ENCODE measurements around the gene PPP1R3F.

The PPP1R3F gene

DNA sequence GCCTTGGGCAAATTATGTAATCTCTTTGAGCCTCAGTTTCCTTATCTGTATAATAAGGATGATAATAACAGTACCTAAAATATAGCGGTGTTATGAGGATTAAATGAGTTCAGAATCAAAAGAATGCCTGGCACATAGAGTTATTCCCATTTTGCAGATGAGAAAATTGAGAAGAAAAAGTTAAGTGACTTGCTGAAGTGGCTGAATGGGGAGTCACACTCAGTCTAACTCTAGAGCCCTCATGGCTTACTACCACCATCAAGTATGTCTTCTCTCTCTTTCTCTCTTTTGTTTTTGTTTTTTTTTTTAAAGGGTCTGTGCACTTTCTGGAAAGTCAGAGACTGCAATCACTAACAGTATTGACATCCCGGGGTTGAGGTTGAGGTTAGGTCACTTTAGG is 37.1 kb upstream of the PPP1R3F start:
- no peak overlapping the region for H3K9ac ChIP-seq (ENCODE audit: low read depth, low read length, poor library complexity, severe bottlenecking)
- H4K20me1 ChIP-seq (ENCODE audit: insufficient read depth, low read length, poor library complexity, severe bottlenecking), result no peaks in the 10 kb centered on the region
- no peaks in the 10 kb centered on the region for H3K36me3 ChIP-seq (ENCODE audit: insufficient read depth, low read length)
- H3K4me2 ChIP-seq (ENCODE audit: low read depth, low read length, poor library complexity, severe bottlenecking), result no peak overlapping the region
- H3F3A ChIP-seq (ENCODE audit: low read depth), result no peaks in the 10 kb centered on the region
- H2AFZ ChIP-seq (ENCODE audit: low read length), result no peak overlapping the region
- H3K79me2 ChIP-seq (ENCODE audit: insufficient read depth, low read length), result peaks cover 5% of the 10 kb centered on the region; the same call in 1 of the 2 replicates
- no peaks in the 10 kb centered on the region for H3K27me3 ChIP-seq (ENCODE audit: insufficient read depth, low read length, poor library complexity, severe bottlenecking)
- TF ChIP-seq, protein P1, sequence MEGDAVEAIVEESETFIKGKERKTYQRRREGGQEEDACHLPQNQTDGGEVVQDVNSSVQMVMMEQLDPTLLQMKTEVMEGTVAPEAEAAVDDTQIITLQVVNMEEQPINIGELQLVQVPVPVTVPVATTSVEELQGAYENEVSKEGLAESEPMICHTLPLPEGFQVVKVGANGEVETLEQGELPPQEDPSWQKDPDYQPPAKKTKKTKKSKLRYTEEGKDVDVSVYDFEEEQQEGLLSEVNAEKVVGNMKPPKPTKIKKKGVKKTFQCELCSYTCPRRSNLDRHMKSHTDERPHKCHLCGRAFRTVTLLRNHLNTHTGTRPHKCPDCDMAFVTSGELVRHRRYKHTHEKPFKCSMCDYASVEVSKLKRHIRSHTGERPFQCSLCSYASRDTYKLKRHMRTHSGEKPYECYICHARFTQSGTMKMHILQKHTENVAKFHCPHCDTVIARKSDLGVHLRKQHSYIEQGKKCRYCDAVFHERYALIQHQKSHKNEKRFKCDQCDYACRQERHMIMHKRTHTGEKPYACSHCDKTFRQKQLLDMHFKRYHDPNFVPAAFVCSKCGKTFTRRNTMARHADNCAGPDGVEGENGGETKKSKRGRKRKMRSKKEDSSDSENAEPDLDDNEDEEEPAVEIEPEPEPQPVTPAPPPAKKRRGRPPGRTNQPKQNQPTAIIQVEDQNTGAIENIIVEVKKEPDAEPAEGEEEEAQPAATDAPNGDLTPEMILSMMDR (conservative IDR thresholded peaks at IDR 0.05; ENCODE audit: low read length), result no peak
- no peak for TF ChIP-seq EZH2phosphoT487 (IDR thresholded peaks at IDR 0.05; ENCODE audit: borderline replicate concordance)
- no peak overlapping the region for H3K4me3 ChIP-seq (ENCODE audit: low read length, poor library complexity, severe bottlenecking)
- no peaks in the 10 kb centered on the region for H3K4me1 ChIP-seq (ENCODE audit: insufficient read depth, low read length, poor library complexity, severe bottlenecking)
- no peaks in the 10 kb centered on the region for H3K9me2 ChIP-seq (replicated peaks; ENCODE audit: low read depth, low read length)
- no peaks in the 10 kb centered on the region for H3K9me3 ChIP-seq (ENCODE audit: insufficient read depth, low read depth, low read length)

DNA sequence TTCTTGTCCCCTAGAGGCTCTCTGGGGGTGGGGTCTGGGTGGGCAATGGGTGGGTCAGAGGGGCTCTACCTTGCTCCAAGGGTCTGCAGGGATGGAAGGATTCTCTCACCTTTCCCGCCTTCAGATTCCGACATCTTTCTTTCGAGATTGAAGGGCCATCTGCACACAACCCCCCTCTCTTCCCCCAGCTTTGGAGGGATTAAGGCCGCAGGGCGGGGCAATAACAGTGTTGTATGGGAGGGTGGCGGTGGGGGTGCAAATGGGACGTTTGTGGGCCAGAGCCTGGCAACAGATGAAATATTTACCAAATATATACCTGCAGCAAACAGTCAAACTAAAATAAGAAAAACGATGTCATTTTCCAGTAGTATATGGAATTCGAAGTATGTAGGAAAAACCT is 36.4 kb upstream of the PPP1R3F start, which contains the start of gene CACNA1F:
Gene CACNA1F (minus strand): TSS at position 165 of the 400 bp plus-strand sequence. CDS start 31 bp downstream, at position 134.
- Histone ChIP-seq H3K36me3 (ENCODE audit: insufficient read depth, low read length) (no peaks in the 10 kb centered on the region), H3K9me3 (ENCODE audit: insufficient read depth, low read depth, low read length) (no peaks in the 10 kb centered on the region), H3K79me2 (ENCODE audit: insufficient read depth, low read length) (peaks cover 5% of the 10 kb centered on the region; the same call in 1 of the 2 replicates), H3K4me1 (ENCODE audit: insufficient read depth, low read length, poor library complexity, severe bottlenecking) (no peaks in the 10 kb centered on the region), H3K4me3 (ENCODE audit: low read length, poor library complexity, severe bottlenecking) (no peak within 1 kb of the TSS), H4K20me1 (ENCODE audit: insufficient read depth, low read length, poor library complexity, severe bottlenecking) (no peaks in the 10 kb centered on the region), H3F3A (ENCODE audit: low read depth) (no peaks in the 10 kb centered on the region), H2AFZ (ENCODE audit: low read length) (no peak within 1 kb of the TSS), H3K9me2 (replicated peaks; ENCODE audit: low read depth, low read length) (no peaks in the 10 kb centered on the region), H3K4me2 (ENCODE audit: low read depth, low read length, poor library complexity, severe bottlenecking) (no peak within 1 kb of the TSS), H3K27me3 (ENCODE audit: insufficient read depth, low read length, poor library complexity, severe bottlenecking) (no peaks in the 10 kb centered on the region), H3K9ac (ENCODE audit: low read depth, low read length, poor library complexity, severe bottlenecking) (no peak within 1 kb of the TSS)
- TF ChIP-seq EZH2phosphoT487 (IDR thresholded peaks at IDR 0.05; ENCODE audit: borderline replicate concordance), result no peak
- TF ChIP-seq, protein P1 (conservative IDR thresholded peaks at IDR 0.05; ENCODE audit: low read length), result no peak

DNA sequence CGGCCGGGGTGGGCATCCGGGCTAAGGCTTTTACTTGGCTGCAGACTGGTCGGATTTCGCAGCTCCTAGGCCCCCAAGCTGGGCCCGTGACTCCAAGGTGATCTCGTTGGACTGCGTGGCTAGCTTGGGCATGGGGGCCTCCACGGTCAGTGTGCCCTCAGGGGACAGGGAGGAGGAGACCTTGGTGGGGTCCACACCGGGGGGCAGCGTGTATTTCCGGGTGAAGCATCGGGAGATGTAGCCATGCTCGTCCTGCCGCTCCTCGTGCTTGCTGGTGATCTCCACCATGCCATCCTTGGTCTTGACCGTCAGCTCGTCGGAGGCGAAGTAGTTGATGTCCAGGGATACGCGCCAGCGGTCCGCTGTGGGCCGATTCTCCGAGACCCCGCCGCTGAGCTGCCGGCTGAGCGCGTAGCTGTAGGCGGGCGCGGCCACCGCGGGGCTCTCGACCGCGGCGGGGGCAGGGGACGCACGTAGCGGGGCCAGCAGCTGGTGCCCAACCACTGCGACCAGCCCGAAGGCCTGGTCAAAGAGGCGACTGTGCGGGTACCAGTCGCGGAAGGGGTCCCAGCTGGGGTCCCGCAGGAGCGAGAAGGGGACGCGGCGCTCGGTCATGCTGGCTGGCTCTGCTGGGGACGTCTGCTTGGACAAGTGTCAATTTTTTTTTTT is 35.6 kb upstream of the PPP1R3F start:
- H3F3A ChIP-seq (ENCODE audit: low read depth), result no peaks in the 10 kb centered on the region
- no peaks in the 10 kb centered on the region for H3K36me3 ChIP-seq (ENCODE audit: insufficient read depth, low read length)
- TF ChIP-seq, protein P1 (conservative IDR thresholded peaks at IDR 0.05; ENCODE audit: low read length), result no peak
- TF ChIP-seq EZH2phosphoT487 (IDR thresholded peaks at IDR 0.05; ENCODE audit: borderline replicate concordance), result no peak
- no peaks in the 10 kb centered on the region for H3K4me1 ChIP-seq (ENCODE audit: insufficient read depth, low read length, poor library complexity, severe bottlenecking)
- no peak overlapping the region for H2AFZ ChIP-seq (ENCODE audit: low read length)
- no peak overlapping the region for H3K4me2 ChIP-seq (ENCODE audit: low read depth, low read length, poor library complexity, severe bottlenecking)
- no peaks in the 10 kb centered on the region for H3K27me3 ChIP-seq (ENCODE audit: insufficient read depth, low read length, poor library complexity, severe bottlenecking)
- no peaks in the 10 kb centered on the region for H3K9me3 ChIP-seq (ENCODE audit: insufficient read depth, low read depth, low read length)
- H3K4me3 ChIP-seq (ENCODE audit: low read length, poor library complexity, severe bottlenecking), result no peak overlapping the region
- peaks cover 5% of the 10 kb centered on the region; the same call in 1 of the 2 replicates for H3K79me2 ChIP-seq (ENCODE audit: insufficient read depth, low read length)
- H3K9ac ChIP-seq (ENCODE audit: low read depth, low read length, poor library complexity, severe bottlenecking), result no peak overlapping the region
- no peaks in the 10 kb centered on the region for H3K9me2 ChIP-seq (replicated peaks; ENCODE audit: low read depth, low read length)
- no peaks in the 10 kb centered on the region for H4K20me1 ChIP-seq (ENCODE audit: insufficient read depth, low read length, poor library complexity, severe bottlenecking)
